B cell (primary cell): Measurements from ENCODE around the gene EP400. TPM values are rescaled to one million over a fixed set of nuclear protein-coding genes. Genes with fewer than 3 reads are reported as not detected.

ENCODE experiments used
- ATAC-seq: fragments of 200-7000 bp; cut with Tn5 transposase; one replicate; pipeline ENCODE4 v1.10.0; 2021; ENCODE audit warnings: low read depth, mild to moderate bottlenecking, moderate number of reproducible peaks, moderate library complexity
- CTCF ChIA-PET: fragments of 350-600 bp; sonication (Branson Sonifier 250); formaldehyde crosslinking; loops from one replicate; lab custom pipeline; 2021; ENCODE audit warnings: antibody characterized with exemption, inconsistent platforms; lab: Charles Lee
- POLR2A ChIA-PET: fragments of 350-600 bp; sonication (Branson Sonifier 250); formaldehyde crosslinking; loops from one replicate; lab custom pipeline; 2021; ENCODE audit warnings: antibody characterized with exemption; lab: Charles Lee
- DNase-seq: peaks from one replicate; pipeline ENCODE4 v3.0.0; 2013
- H2AFZ ChIP-seq: 2 replicates; pipeline ENCODE4 v1.6.1; 2012; ENCODE audit warnings: mild to moderate bottlenecking, low read depth, low read length; ENCODE audit not compliant: insufficient read depth, poor library complexity, severe bottlenecking
- H3K27ac ChIP-seq, 2 donors: 1 replicate in 1 of 2; 2 replicates in 1 of 2; pipeline ENCODE4 v1.5.1; 2012 to 2013; ENCODE audit warnings: low read length in 2 of 2, mild to moderate bottlenecking in 2 of 2, moderate library complexity in 1 of 2
- H3K27me3 ChIP-seq, 4 experiments: fragments of 200-600 bp in 1 of 4; sonication (generic) in 1 of 4; replicated peaks in 1 of 4; 1 replicate in 2 of 4; 2 replicates in 2 of 4; pipeline versions ENCODE4 v1.6.1 to v1.7.0; 2013 to 2016; ENCODE audit warnings: low read length in 3 of 4, mild to moderate bottlenecking in 2 of 4, mixed read lengths in 1 of 4, moderate library complexity in 1 of 4; ENCODE audit not compliant: insufficient read depth in 4 of 4, control insufficient read depth in 3 of 4; ENCODE audit errors: control extremely low read depth in 1 of 4
- H3K36me3 ChIP-seq, 2 experiments: replicated peaks in 1 of 2; 1 replicate in 1 of 2; 2 replicates in 1 of 2; pipeline versions ENCODE4 v1.6.1 to v1.7.1; 2013; ENCODE audit warnings: low read length in 1 of 2; ENCODE audit not compliant: insufficient read depth in 2 of 2, control insufficient read depth in 1 of 2; ENCODE audit errors: control extremely low read depth in 1 of 2, extremely low read depth in 1 of 2
- H3K4me1 ChIP-seq, 2 donors: fragments of 200-600 bp in 1 of 2; sonication (generic) in 1 of 2; 1 replicate in 1 of 2; 2 replicates in 1 of 2; pipeline versions ENCODE4 v1.5.1 to v1.6.1; 2013 to 2017; ENCODE audit warnings: low read length in 2 of 2; ENCODE audit not compliant: control insufficient read depth in 2 of 2, insufficient read depth in 2 of 2
- H3K4me2 ChIP-seq: replicated peaks from 2 replicates; pipeline ENCODE3; 2012; ENCODE audit warnings: mild to moderate bottlenecking, low read depth, low read length; ENCODE audit not compliant: poor library complexity, severe bottlenecking
- H3K4me3 ChIP-seq, 5 experiments: fragments of 200-600 bp in 1 of 5; sonication (generic) in 1 of 5; 1 replicate in 3 of 5; 2 replicates in 2 of 5; pipeline versions ENCODE4 v1.5.1 to v1.7.0; 2011 to 2016; ENCODE audit warnings: low read length in 4 of 5, mild to moderate bottlenecking in 4 of 5, low read depth in 2 of 5, control low read depth in 1 of 5, moderate library complexity in 1 of 5; ENCODE audit not compliant: insufficient read depth in 1 of 5; ENCODE audit errors: control extremely low read depth in 1 of 5, extremely low read depth in 1 of 5
- H3K79me2 ChIP-seq: fragments of 200-600 bp; sonication (generic); one replicate; pipeline ENCODE4 v1.6.0; 2016; ENCODE audit warnings: low read length; ENCODE audit not compliant: control insufficient read depth, insufficient read depth
- H3K9ac ChIP-seq: fragments of 200-600 bp; sonication (generic); 2 replicates; pipeline ENCODE4 v1.6.1; 2017; ENCODE audit warnings: mild to moderate bottlenecking, low read length, moderate library complexity
- H3K9me3 ChIP-seq, 3 donors: one replicate each; pipeline versions ENCODE4 v1.6.1 to v1.7.1; 2013; ENCODE audit warnings: low read length in 2 of 3; ENCODE audit not compliant: control insufficient read depth in 2 of 3, insufficient read depth in 1 of 3; ENCODE audit errors: control extremely low read depth in 1 of 3
- H4K20me1 ChIP-seq: 2 replicates; pipeline ENCODE4 v1.6.0; 2012; ENCODE audit warnings: mild to moderate bottlenecking, low read length; ENCODE audit not compliant: insufficient read depth, control insufficient read depth, poor library complexity, severe bottlenecking
- H3K27ac Mint-ChIP-seq: one replicate; pipeline ENCODE4 v1.8.0; 2021; ENCODE audit warnings: mixed read lengths
- H3K27me3 Mint-ChIP-seq: one replicate; pipeline ENCODE4 v1.8.0; 2021; ENCODE audit warnings: mixed read lengths
- H3K4me1 Mint-ChIP-seq: one replicate; pipeline ENCODE4 v1.8.0; 2021; ENCODE audit warnings: mixed read lengths
- H3K4me3 Mint-ChIP-seq: one replicate; pipeline ENCODE4 v1.8.0; 2021; ENCODE audit warnings: mixed read lengths
- H3K9me3 Mint-ChIP-seq: one replicate; pipeline ENCODE4 v1.8.0; 2022; ENCODE audit warnings: mixed read lengths; ENCODE audit not compliant: insufficient read depth
- EZH2 ChIP-seq: IDR thresholded peaks from 2 replicates; pipeline ENCODE4 v1.6.1; 2012; ENCODE audit warnings: borderline replicate concordance, low read depth, mild to moderate bottlenecking, moderate library complexity, low read length; ENCODE audit not compliant: insufficient read depth, poor library complexity, severe bottlenecking
- WGBS: methylation state at CpG from one replicate; pipeline ENCODE4 v1.1.5; 2013; ENCODE audit warnings: missing lambda C conversion rate; ENCODE audit not compliant: insufficient coverage; 5-methylcytosine and 5-hydroxymethylcytosine counted together
- intact Hi-C: fragments of 100-400 bp; cut with micrococcal nuclease; formaldehyde crosslinking; loops from one replicate; pipeline ENCODE4 v1.10.0; 2022
- polyA plus RNA-seq: library from polyadenylated mRNA; depleted of rRNA; stranded (reverse); fragments of >200 nt; gene quantifications from 2 replicates; pipeline ENCODE4 v1.2.3, GENCODE V29; 2012
- total RNA-seq, 2 donors: library from RNA; stranded (reverse); fragments of 120-200 nt in 1 of 2; gene quantifications; 1 replicate in 1 of 2; 2 replicates in 1 of 2; pipeline versions ENCODE4 v1.2.3 to v1.2.4, GENCODE V29; 2013 to 2022
- TF ChIP-seq, protein P1 (sequence below): fragments of 200-600 bp; IDR thresholded peaks from one replicate; pipeline ENCODE4 v1.8.0; 2022; ENCODE audit warnings: antibody characterized with exemption, mild to moderate bottlenecking

The EP400 gene
- total and polyA plus RNA-seq, 2 donors (not counting 1 experiment from before 2014, with no cell fraction given), result 17.3 to 82.2 TPM

DNA sequence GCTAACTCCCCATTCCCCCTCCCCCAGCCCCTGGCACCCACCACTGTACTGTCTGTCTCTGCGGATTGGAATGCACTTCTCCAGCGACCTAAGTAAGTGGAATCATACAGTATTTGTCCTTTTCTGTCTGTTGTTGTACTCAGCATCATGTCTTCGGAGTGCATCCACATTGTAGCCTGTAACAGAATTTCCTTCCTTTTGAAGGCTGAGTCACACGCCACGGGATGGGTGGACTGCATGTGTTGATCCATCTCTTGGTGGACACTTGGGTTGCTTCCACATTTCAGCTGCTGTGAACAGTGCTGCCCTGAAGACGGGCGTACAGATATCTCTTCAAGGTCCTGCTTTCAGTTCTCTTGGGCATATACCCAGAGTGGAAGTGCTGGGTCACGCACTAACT, 160.0 kb downstream of the EP400 start:
- no peak overlapping the region for H3K4me2 ChIP-seq
- no peaks in the 10 kb centered on the region for H3K27me3 Mint-ChIP-seq
- H3K4me3 ChIP-seq, result no peak overlapping the region
- H3K4me1 Mint-ChIP-seq, result no peaks in the 10 kb centered on the region
- no peaks in the 10 kb centered on the region for H3K9me3 Mint-ChIP-seq
- H3K9ac ChIP-seq, result no peak overlapping the region
- ATAC-seq (no peak), DNase-seq (no peak)
- H3K36me3 ChIP-seq, result peaks cover 5 to 38% of the 10 kb centered on the region in 2 experiments
- 96% methylated on average over 5 of the region's 8 CpGs for WGBS
- intact Hi-C loops, result no loop called here
- no peaks in the 10 kb centered on the region for H3K79me2 ChIP-seq
- H2AFZ ChIP-seq, result no peak overlapping the region
- no peaks in the 10 kb centered on the region for H3K27me3 ChIP-seq
- H4K20me1 ChIP-seq, result no peaks in the 10 kb centered on the region
- H3K4me3 Mint-ChIP-seq, result no peak overlapping the region
- H3K4me1 ChIP-seq, result no peaks in the 10 kb centered on the region
- POLR2A ChIA-PET, result no interaction called here
- CTCF ChIA-PET, result no interaction called here
- TF ChIP-seq, protein P1, sequence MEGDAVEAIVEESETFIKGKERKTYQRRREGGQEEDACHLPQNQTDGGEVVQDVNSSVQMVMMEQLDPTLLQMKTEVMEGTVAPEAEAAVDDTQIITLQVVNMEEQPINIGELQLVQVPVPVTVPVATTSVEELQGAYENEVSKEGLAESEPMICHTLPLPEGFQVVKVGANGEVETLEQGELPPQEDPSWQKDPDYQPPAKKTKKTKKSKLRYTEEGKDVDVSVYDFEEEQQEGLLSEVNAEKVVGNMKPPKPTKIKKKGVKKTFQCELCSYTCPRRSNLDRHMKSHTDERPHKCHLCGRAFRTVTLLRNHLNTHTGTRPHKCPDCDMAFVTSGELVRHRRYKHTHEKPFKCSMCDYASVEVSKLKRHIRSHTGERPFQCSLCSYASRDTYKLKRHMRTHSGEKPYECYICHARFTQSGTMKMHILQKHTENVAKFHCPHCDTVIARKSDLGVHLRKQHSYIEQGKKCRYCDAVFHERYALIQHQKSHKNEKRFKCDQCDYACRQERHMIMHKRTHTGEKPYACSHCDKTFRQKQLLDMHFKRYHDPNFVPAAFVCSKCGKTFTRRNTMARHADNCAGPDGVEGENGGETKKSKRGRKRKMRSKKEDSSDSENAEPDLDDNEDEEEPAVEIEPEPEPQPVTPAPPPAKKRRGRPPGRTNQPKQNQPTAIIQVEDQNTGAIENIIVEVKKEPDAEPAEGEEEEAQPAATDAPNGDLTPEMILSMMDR, result no peak
- TF ChIP-seq EZH2, result no peak
- H3K27ac Mint-ChIP-seq, result no peak overlapping the region
- no peaks in the 10 kb centered on the region for H3K9me3 ChIP-seq
- no peak overlapping the region for H3K27ac ChIP-seq

DNA sequence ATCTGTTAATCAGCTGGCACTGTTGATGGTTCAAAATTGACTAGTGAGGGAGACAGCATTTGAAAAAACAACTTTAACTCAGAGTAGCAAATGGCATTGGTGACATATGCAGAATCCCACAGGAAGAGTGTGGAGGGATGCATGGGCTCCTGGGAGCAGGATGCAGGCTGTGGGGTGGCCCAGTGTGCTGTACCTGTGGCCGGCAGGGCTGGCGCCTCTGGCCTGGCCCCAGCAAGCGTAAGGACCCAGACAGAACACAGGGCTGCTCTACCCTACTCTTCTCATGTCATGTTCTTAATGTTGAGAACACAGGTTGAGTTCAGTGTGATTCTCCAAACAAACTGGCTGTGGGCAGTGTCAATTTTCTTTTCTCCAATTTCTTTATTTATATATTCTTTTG, 160.9 kb downstream of the EP400 start:
- intact Hi-C loops, result no loop called here
- no peaks in the 10 kb centered on the region for H3K27me3 Mint-ChIP-seq
- DNase-seq, result no peak
- H3K27me3 ChIP-seq, result no peaks in the 10 kb centered on the region
- no CpG with 5 or more reads among the region's 3 CpGs for WGBS
- peaks cover 8 to 39% of the 10 kb centered on the region in 2 experiments for H3K36me3 ChIP-seq
- TF ChIP-seq EZH2, result no peak
- TF ChIP-seq, protein P1, result no peak
- H3K9me3 Mint-ChIP-seq, result no peaks in the 10 kb centered on the region
- ChIA-PET POLR2A (no interaction called here), CTCF (interaction anchor here (0.6 kb wide), 1 partner anchor 1017 kb away, joined by 4 read pairs; no protein-coding TSS in a partner anchor)
- no peak overlapping the region for H3K9ac ChIP-seq
- no peak overlapping the region for H3K4me3 ChIP-seq
- no peak for ATAC-seq
- no peak overlapping the region for H3K4me3 Mint-ChIP-seq
- H3K4me1 ChIP-seq, result no peaks in the 10 kb centered on the region
- no peak overlapping the region for H2AFZ ChIP-seq
- H3K4me1 Mint-ChIP-seq, result no peaks in the 10 kb centered on the region
- H3K9me3 ChIP-seq, result no peaks in the 10 kb centered on the region
- H3K4me2 ChIP-seq, result no peak overlapping the region
- no peak overlapping the region for H3K27ac ChIP-seq
- H3K79me2 ChIP-seq, result no peaks in the 10 kb centered on the region
- no peak overlapping the region for H3K27ac Mint-ChIP-seq
- no peaks in the 10 kb centered on the region for H4K20me1 ChIP-seq
